GM12878 (cell line): ENCODE results near the gene MYO16.

ENCODE experiments used
- ETV6 ChIP-seq, 2 experiments: fragments of 450-650 bp in 1 of 2; IDR thresholded peaks in 1 of 2; conservative IDR thresholded peaks in 1 of 2; 2 replicates each; pipeline ENCODE4 v1.6.1; 2014; ENCODE audit warnings: antibody characterized with exemption in 1 of 2, borderline replicate concordance in 1 of 2, low read depth in 1 of 2, mild to moderate bottlenecking in 1 of 2, moderate library complexity in 1 of 2
- FOXK2 ChIP-seq: fragments of 450-650 bp; IDR thresholded peaks from 2 replicates; pipeline ENCODE4 v1.6.1; 2017; ENCODE audit warnings: mild to moderate bottlenecking, moderate library complexity
- GABPA ChIP-seq: IDR thresholded peaks from 2 replicates; pipeline ENCODE4 v1.6.1; 2014; ENCODE audit warnings: antibody characterized with exemption, low read depth, mild to moderate bottlenecking, inconsistent platforms
- HDGF ChIP-seq: fragments of 450-650 bp; IDR thresholded peaks from 2 replicates; pipeline ENCODE4 v1.6.1; 2016; ENCODE audit warnings: antibody characterized with exemption
- NFIC ChIP-seq: IDR thresholded peaks from 2 replicates; pipeline ENCODE4 v1.6.1; 2012; ENCODE audit warnings: low read depth, mild to moderate bottlenecking, inconsistent platforms, low read length, moderate library complexity
- PAX8 ChIP-seq: fragments of 450-650 bp; IDR thresholded peaks from 2 replicates; pipeline ENCODE4 v1.6.1; 2017; ENCODE audit warnings: mild to moderate bottlenecking, moderate library complexity
- POLR2A ChIP-seq: IDR thresholded peaks from 2 replicates; pipeline ENCODE4 v1.6.1; 2011; ENCODE audit warnings: low read depth, mild to moderate bottlenecking, low read length
- RFX5 ChIP-seq: IDR thresholded peaks from 2 replicates; pipeline ENCODE4 v1.6.1; 2011; ENCODE audit warnings: low read depth, low read length, improper control_type of control experiment
- SPI1 ChIP-seq: IDR thresholded peaks from 2 replicates; pipeline ENCODE4 v1.6.1; 2011; ENCODE audit warnings: low read depth, mild to moderate bottlenecking, low read length, moderate library complexity, borderline replicate concordance; ENCODE audit not compliant: insufficient read depth
- SREBF2 ChIP-seq: IDR thresholded peaks from 2 replicates; pipeline ENCODE4 v1.6.1; 2012; ENCODE audit warnings: mild to moderate bottlenecking, low read length
- SRF ChIP-seq, 2 experiments: IDR thresholded peaks; 2 replicates each; pipeline ENCODE4 v1.6.1; 2011; ENCODE audit warnings: low read depth in 2 of 2, low read length in 2 of 2, mild to moderate bottlenecking in 1 of 2, moderate library complexity in 1 of 2
- ZNF207 ChIP-seq: fragments of 450-650 bp; IDR thresholded peaks from 2 replicates; pipeline ENCODE4 v1.6.1; 2014; ENCODE audit warnings: antibody characterized with exemption, mild to moderate bottlenecking, borderline replicate concordance
- TF ChIP-seq, protein P1 (sequence below), 3 experiments: IDR thresholded peaks in 2 of 3; conservative IDR thresholded peaks in 1 of 3; 2 replicates each; pipeline ENCODE4 v1.5.1; 2011; ENCODE audit warnings: low read depth in 3 of 3, low read length in 3 of 3, mild to moderate bottlenecking in 3 of 3, control low read depth in 2 of 3, moderate library complexity in 2 of 3, inconsistent platforms in 1 of 3, mixed read lengths in 1 of 3; ENCODE audit not compliant: control insufficient read depth in 2 of 3, insufficient read depth in 1 of 3; ENCODE audit errors: extremely low read depth in 1 of 3

DNA sequence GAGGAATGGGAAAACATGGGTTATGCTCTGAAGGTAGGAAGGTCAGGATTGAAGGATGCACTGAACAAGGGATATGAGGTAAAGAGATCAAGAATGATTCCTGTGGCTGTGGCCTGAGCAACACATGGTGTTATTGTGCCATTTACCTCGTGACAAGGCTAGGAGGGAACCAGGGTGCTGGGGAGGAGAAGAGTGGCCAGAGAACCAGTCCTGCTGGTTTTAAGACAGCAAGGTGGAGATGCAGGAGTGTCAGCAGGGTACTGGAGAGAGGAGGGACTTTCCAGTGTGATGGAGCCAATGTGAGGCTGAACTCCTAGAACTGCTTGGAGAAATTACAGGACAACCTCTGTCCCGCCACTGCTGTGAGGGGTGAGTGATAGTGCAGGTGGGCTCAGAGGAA lies 282.4 kb downstream of the MYO16 start:
- no peak for TF ChIP-seq SREBF2
- TF ChIP-seq, protein P1, sequence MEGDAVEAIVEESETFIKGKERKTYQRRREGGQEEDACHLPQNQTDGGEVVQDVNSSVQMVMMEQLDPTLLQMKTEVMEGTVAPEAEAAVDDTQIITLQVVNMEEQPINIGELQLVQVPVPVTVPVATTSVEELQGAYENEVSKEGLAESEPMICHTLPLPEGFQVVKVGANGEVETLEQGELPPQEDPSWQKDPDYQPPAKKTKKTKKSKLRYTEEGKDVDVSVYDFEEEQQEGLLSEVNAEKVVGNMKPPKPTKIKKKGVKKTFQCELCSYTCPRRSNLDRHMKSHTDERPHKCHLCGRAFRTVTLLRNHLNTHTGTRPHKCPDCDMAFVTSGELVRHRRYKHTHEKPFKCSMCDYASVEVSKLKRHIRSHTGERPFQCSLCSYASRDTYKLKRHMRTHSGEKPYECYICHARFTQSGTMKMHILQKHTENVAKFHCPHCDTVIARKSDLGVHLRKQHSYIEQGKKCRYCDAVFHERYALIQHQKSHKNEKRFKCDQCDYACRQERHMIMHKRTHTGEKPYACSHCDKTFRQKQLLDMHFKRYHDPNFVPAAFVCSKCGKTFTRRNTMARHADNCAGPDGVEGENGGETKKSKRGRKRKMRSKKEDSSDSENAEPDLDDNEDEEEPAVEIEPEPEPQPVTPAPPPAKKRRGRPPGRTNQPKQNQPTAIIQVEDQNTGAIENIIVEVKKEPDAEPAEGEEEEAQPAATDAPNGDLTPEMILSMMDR (IDR thresholded peaks at IDR 0.05 in 2 of 3, conservative IDR thresholded peaks at IDR 0.05 in 1 of 3; ENCODE audit: control insufficient read depth in 2 of 3, extremely low read depth in 1 of 3, insufficient read depth in 1 of 3, low read depth in 3 of 3, low read length in 3 of 3), result no peak
- no peak for TF ChIP-seq RFX5
- TF ChIP-seq POLR2A, result no peak
- TF ChIP-seq NFIC, result no peak
- TF ChIP-seq GABPA, result no peak
- no peak for TF ChIP-seq FOXK2
- TF ChIP-seq HDGF, result no peak
- no peak for TF ChIP-seq SRF (IDR thresholded peaks at IDR 0.05; ENCODE audit: low read depth in 2 of 2, low read length in 2 of 2)
- no peak for TF ChIP-seq ETV6 (conservative IDR thresholded peaks at IDR 0.05 in 1 of 2, IDR thresholded peaks at IDR 0.05 in 1 of 2; ENCODE audit: borderline replicate concordance in 1 of 2, low read depth in 1 of 2)
- TF ChIP-seq SPI1, result no peak
- TF ChIP-seq PAX8, result no peak
- TF ChIP-seq ZNF207, result no peak
